ENCODE results near the gene PPCDC.

PPCDC gene

DNA sequence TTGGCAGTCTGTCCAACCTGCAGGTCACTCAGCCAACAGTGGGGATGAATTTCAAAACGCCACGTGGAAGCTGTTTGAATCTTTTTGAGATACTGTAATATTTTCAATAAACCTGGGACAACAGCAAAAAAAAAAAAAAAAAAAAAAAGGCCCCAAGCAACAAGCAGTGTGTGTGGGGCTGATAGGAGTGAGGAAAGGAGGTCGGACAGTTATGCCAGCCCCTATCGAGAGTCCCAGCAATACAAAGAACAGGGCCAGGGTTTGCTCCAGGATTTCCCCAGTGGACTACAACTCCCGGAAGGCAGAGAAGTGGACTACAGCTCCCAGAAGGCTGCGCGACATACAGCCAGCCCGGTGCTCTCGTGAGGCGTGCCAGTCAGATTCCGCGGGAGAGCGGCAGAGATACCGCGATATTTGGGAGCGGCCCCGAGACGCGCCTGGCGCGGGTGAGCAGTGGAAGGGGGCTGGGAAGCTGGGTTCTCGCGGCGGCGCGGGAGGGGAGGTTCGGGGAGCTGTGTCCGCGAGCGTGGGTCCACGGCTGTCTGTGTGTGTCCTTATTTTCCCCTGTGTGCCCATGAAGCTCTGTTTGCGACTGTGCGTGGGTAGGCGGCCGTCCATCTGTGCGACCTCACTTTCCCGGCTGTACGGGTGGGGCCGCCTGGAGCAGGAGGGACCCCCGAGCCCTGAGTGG is at the start of gene PPCDC:
Gene PPCDC, plus strand, starts transcription at position 410 of the 691 bp plus-strand sequence. CDS start 4,729 bp downstream, outside the sequence.
- H3K9me3 ChIP-seq = no peaks in the 10 kb centered on the region
- intact Hi-C loops (cut with DNase I; ENCODE audit: low total_unique reads) = no loop called here
- peak; percentile 97 to 98 for DNase-seq
- H3K4me1 ChIP-seq = peaks cover 0 to 19% (median 9%) of the 10 kb centered on the region in 4 donors
- H3K27me3 ChIP-seq = no peaks in the 10 kb centered on the region
- TF ChIP-seq CTCF (IDR thresholded peaks at IDR 0.05) = no peak
- H3K36me3 ChIP-seq = no peaks in the 10 kb centered on the region
- H3K4me3 ChIP-seq = peak within 1 kb of the TSS; percentile 76 to 80
- H3K27ac ChIP-seq = peak within 1 kb of the TSS; percentile 83 to 87

DNA sequence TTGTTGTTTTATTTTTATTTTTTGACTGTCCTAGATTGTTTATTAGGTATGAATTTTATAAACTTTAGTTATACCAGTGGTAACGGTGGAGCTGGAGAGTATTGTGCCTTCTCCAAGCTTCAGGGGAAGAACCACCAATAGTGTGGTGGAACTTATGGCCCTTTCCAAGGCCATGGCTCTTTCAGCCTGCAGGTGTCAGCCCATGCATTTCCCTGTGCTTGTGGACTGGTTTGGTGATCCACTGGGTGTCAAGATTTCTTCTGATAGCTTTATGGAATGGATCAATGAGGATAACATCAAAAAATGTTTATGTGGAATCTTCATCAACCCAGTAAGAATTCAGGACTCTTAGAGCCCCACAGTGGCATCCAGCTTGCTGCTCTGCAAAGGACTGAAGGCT is 47.2 kb upstream of the PPCDC start:
- Histone ChIP-seq H3K9me3 (no peaks in the 10 kb centered on the region), H3K4me1 (no peaks in the 10 kb centered on the region), H3K36me3 (no peaks in the 10 kb centered on the region), H3K4me3 (no peak overlapping the region), H3K27ac (no peak overlapping the region), H3K27me3 (no peaks in the 10 kb centered on the region)
- intact Hi-C loops (cut with DNase I; ENCODE audit: low total_unique reads) = no loop called here
- DNase-seq = no peak
- TF ChIP-seq CTCF (IDR thresholded peaks at IDR 0.05) = no peak

- no peak for DNase-seq
- Histone ChIP-seq H3K27me3 (no peaks in the 10 kb centered on the region), H3K4me1 (no peaks in the 10 kb centered on the region), H3K36me3 (no peaks in the 10 kb centered on the region), H3K9me3 (no peaks in the 10 kb centered on the region), H3K27ac (no peak overlapping the region), H3K4me3 (no peak overlapping the region)
- no peak for TF ChIP-seq CTCF (IDR thresholded peaks at IDR 0.05)
- intact Hi-C loops (cut with DNase I; ENCODE audit: low total_unique reads) = no loop called here
These were observed 45.8 kb upstream of the PPCDC start for GRCh38 chr15:74977599-74977998.

- DNase-seq = no peak
- intact Hi-C loops (cut with DNase I; ENCODE audit: low total_unique reads) = no loop called here
- Histone ChIP-seq H3K27me3 (no peaks in the 10 kb centered on the region), H3K27ac (no peak overlapping the region), H3K4me3 (no peak overlapping the region), H3K4me1 (no peaks in the 10 kb centered on the region), H3K9me3 (no peaks in the 10 kb centered on the region), H3K36me3 (no peaks in the 10 kb centered on the region)
- no peak for TF ChIP-seq CTCF (IDR thresholded peaks at IDR 0.05)
These were observed 45.3 kb upstream of the PPCDC start for GRCh38 chr15:74978077-74978476.

- intact Hi-C loops (cut with DNase I; ENCODE audit: low total_unique reads) = no loop called here
- H3K4me1 ChIP-seq = no peaks in the 10 kb centered on the region
- no peaks in the 10 kb centered on the region for H3K36me3 ChIP-seq
- no peak overlapping the region for H3K27ac ChIP-seq
- no peaks in the 10 kb centered on the region for H3K27me3 ChIP-seq
- no peak overlapping the region for H3K4me3 ChIP-seq
- no peak for DNase-seq
- no peak for TF ChIP-seq CTCF (IDR thresholded peaks at IDR 0.05)
- no peaks in the 10 kb centered on the region for H3K9me3 ChIP-seq
These were observed 44.9 kb upstream of the PPCDC start for GRCh38 chr15:74978503-74978902.

Measured in tibial artery (tissue), 4 donors.